ENCODE measurements around the gene KIF18B.

KIF18B gene

DNA sequence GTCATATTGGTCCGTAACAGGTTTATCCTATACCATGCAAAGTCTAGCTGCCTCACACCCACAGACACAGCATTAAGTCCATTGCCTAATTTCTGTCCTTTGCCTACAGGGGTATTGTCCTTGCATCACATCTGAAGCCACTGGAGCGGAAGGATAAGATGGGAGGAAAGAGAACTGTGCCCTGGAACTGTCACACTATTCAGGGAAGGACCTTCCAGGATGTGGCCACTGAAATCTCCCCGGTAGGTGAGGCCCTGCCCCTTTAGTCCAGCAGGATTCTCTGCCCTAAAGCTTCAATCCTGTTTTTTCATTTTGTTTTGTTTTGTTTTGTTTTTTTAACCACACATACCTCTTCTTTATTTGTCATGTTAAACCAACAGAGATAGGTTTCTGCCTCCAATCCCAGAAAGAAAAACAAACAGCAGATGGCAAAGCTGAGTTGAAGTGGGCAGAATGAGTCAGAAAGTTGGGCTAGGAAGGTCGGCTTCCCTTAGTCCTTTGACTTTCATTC lies 46.1 kb downstream of the KIF18B start:
- intact Hi-C loops (cut with DNase I), result no loop called here
- DNase-seq, result no peak

DNA sequence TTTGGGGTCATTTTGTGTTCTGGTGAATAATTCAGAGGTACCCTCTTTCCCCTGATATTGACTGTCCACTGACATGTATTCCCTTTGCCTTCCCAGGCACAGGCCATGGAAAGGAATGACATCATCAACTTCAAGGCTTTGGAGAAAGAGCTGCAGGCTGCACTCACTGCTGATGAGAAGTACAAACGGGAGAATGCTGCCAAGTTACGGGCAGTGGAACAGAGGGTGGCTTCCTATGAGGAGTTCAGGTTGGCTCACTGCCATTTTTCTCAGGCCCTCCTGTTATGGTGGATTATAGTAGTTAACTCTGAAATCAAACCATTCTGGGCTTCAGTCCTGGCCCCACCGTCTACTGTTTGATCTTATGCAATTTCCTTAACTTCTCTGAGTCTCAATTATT lies 46.7 kb downstream of the KIF18B start:
- peak in 4 of 42 donors; percentile 31 to 65 (median 48) for DNase-seq
- intact Hi-C loops (cut with DNase I), result no loop called here

DNA sequence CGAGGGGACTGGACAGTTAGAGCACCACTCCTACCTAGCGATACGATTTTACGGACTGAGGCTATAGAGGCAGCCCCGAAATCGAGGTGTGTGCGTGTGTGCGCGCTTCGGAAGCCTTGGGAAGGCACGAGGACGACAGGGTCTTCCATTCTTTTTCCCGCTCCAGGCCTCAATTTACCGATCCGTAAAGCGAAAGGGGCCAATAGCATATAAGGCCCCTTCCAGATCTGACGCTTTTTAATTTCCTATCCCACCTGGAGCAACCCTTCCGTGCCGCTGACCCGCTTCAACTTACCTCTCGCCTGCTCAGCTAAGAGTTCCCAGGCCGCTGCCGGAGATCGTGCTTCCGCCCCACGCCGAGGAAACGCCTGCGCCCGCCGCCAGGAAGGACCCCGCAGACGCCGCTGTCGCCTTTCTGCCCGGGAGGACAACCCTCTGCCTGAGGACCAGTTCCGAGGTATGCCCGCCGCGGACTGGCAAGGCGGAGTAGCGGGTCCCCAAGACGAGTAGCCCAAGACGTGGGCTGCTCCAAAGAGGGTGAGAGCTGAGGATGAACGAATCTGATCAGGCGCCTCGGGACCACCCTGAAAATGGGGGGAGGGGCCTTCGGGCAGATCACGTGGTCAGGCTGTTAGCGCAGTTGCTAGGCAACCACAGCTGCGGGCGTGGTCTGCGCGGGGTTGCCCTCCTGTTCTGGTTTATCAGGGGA lies 48.3 kb downstream of the KIF18B start, which contains the start of gene EFTUD2:
Gene EFTUD2 (minus strand): TSS at position 372 of the 709 bp plus-strand sequence. CDS start 4,924 bp downstream, outside the sequence.
- intact Hi-C loops (cut with DNase I), result no loop called here
- DNase-seq, result peak; percentile 82 to 97 (median 92)

DNA sequence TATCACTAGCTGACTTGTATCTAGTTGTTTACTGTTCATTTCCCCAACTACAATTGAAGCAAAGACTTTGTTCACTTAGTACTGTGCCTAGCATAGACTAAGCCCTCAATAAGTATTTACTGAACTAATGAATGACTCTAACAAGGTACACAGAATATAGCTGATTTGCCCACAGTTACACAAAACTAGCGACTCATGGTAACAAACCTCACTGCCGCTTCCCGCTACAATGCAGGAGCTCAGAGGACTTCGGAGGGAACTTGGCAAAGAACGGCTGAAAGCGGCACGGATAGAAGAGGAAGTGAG lies 48.9 kb downstream of the KIF18B start:
- intact Hi-C loops (cut with DNase I), result no loop called here
- peak in 2 of 42 donors; percentile 22 to 36 for DNase-seq

- DNase-seq, result no peak
- intact Hi-C loops (cut with DNase I), result no loop called here
Observed at GRCh38 chr17:44894642-44895041, 52.9 kb downstream of the KIF18B start.

DNA sequence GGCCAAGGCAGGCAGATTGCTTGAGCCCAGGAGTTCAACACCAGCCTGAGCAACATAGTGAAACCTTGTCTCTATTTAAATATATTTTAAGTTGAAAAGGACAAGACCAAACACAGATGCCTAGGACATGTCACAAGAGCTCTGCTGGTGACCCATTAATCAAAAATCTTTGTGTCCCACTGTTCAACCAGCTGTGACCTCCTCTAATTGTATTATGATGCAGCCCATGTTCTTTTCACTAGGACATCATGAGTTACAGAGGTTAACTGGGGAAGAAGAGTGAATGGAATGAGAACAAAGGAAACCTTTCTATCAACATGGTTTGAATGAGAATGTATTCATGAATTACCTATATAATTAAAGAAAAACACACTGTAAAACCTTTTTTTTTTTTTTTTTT lies 55.3 kb downstream of the KIF18B start:
- DNase-seq, result no peak
- intact Hi-C loops (cut with DNase I), result no loop called here

- intact Hi-C loops (cut with DNase I), result no loop called here
- DNase-seq, result no peak
Observed at GRCh38 chr17:44889003-44889402, 58.6 kb downstream of the KIF18B start.

DNA sequence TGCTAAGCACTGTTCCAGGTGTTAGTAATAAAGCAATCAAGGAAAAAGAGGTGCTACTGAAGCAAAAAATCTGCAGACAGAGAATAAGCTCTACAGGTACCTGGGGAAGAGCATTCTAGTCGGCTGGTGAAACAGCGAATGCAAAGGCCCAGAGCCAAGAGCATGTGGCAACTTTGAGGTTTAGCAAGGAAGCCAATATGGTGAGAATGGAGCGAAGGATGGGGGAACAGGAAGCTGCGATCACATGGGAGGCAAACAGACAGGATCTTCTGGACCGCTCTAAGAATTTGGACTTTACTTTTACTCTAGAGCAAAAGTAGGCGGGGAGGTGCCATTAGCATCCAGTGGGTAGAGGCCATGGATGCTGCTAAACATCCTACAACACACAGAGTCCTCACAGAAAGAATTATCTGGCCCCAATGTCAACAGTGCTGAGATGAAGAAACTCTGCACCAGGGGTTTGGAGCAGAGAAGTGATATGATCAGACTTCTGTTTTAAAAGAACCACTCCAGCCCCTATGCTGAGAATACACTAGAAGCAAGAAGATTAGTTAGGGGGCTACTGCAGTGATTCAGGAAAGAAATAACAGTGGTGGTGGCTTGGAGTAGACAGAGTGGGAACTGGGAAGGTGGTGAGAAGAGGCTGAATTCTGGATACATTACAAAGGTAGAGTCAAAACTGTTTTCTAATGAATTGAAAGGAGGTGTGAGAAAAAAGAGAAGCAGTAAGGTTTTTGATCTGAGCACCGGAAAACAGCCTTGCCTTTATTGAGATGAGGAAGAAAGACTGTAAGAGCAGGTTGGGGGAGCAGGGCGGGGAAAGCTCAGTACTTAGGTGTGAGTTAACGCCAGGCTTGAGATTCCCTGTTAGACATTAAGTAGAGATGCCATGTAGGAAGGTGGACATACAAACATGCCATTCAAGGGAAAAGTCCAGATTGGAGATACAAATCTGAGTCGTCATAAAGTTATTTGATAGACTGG lies 59.3 kb downstream of the KIF18B start:
- DNase-seq, result no peak
- intact Hi-C loops (cut with DNase I), result no loop called here

GRCh38 chr17:44887016-44887415 lies 60.6 kb downstream of the KIF18B start:
- DNase-seq, result no peak
- intact Hi-C loops (cut with DNase I), result no loop called here

DNA sequence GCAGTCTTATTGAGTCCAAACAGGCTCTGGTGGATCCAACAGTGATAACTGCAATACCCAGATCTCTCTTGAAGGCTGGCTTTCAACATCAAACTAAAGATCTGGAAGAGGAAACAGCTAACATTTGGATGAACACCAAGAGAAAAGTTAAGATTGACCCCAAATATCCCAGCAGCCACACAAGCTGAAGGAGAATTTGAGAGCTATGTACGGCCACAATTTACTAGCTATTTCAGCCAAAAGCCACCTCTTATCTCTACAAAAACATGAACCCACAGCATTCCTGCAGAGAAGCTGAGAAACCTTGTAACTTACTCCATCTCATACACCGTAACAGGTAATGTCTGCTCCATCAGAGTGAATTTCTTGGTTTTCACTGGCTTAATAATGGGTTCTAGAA lies 62.6 kb downstream of the KIF18B start:
- DNase-seq, result no peak

GRCh38 chr17:44881145-44881544 lies 66.4 kb downstream of the KIF18B start:
- intact Hi-C loops (cut with DNase I), result no loop called here
- DNase-seq, result no peak

More for the DNA sequence above, 62.6 kb downstream of the KIF18B start:
- intact Hi-C loops (cut with DNase I), result no loop called here

DNA sequence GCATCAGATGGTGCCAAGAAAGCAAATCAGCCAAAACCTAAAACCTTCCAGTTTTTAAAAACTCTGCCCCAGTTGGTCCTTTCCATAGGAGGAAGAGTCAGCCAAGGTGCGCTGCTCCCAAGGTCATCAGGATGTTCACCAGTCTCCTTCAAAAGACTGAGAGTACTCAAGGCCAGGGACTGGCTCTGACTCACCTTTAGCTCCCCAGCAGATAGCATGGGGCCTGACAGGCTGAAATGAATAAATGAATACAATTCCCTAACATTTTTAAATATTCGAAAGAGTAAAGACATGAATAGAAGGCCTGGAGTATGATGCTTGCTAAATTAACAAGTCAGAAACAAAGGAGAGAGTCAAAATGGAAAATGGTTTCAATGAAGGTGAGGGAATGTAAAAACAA lies 67.5 kb downstream of the KIF18B start:
- no peak for DNase-seq
- intact Hi-C loops (cut with DNase I), result no loop called here

GRCh38 chr17:44879376-44879775 lies 68.2 kb downstream of the KIF18B start:
- no peak for DNase-seq
- intact Hi-C loops (cut with DNase I), result no loop called here

DNA sequence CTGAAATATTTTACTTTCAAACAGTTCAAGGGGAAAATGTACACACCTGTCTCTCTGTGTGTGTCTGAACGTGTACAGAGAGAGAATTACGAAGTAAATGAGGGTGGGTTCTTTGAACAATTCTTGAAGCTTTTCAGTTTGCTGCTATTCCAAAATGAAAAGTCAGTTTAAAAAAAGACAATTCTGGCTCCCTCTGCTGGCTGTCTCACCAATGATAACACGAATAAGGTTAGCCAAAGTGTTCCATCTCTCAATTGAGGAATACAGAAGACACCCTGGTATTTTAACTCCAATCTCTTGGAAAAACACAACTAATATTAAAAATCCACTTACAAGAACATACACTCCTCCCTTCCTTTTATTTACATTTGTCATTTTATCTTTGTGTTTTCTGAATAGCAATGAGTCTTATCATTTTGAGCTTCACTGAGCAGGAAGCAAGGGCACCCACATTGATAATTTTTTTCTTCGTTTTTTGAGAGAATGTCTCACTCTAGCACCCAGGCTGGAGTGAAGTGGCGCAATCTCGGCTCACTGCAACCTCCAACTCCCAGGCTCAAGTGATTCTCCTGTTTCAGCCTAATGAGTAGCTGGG lies 68.8 kb downstream of the KIF18B start:
- intact Hi-C loops (cut with DNase I), result no loop called here
- peak in 23 of 42 donors; percentile 17 to 76 (median 45) for DNase-seq

DNA sequence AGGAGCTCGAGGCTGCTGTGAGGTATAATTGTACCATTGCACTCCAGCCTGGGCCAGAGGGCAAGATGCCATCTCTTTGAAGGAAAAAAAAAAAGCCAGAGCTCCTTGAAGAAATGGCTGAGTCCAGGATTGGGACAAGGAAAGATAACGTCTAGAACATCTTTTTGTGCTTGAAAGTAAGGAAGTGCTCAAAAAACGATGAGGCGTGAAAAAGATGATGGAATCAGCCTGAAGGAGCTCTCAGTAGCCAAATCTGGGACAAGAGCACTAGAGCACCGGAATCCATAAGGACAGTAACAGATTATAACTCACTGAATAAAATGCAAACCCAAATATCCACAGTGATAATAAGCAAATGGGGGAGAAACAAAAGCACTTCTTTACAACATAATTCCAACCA lies 70.5 kb downstream of the KIF18B start:
- no peak for DNase-seq
- intact Hi-C loops (cut with DNase I), result no loop called here

- DNase-seq, result no peak
- intact Hi-C loops (cut with DNase I), result no loop called here
Observed at GRCh38 chr17:44875761-44876160, 71.8 kb downstream of the KIF18B start.

Data from head of caudate nucleus (tissue), 42 donors.